ENCODE data around the gene LRRC2.
"Not testable (repeated sequence)": the region's sequence is repeated elsewhere in the genome, so short reads cannot be mapped to it uniquely, and the experiment has no call there.

Gene LRRC2

GRCh38 chr3:46536758-46537157 lies 29.3 kb downstream of the LRRC2 start:
- DNase-seq (ENCODE audit: low read depth in 3 of 3, low spot score in 1 of 3), result no peak

- DNase-seq (ENCODE audit: low read depth in 3 of 3, low spot score in 1 of 3), result no peak
Measured at GRCh38 chr3:46535746-46536145, 30.4 kb downstream of the LRRC2 start.

- no peak for DNase-seq (ENCODE audit: low read depth in 3 of 3, low spot score in 1 of 3)
Measured at GRCh38 chr3:46533091-46533490, 33.0 kb downstream of the LRRC2 start.

GRCh38 chr3:46527239-46527638 lies 38.9 kb downstream of the LRRC2 start:
- DNase-seq (ENCODE audit: low read depth in 3 of 3, low spot score in 1 of 3), result no peak

- DNase-seq (ENCODE audit: low read depth in 3 of 3, low spot score in 1 of 3), result no peak
Measured at GRCh38 chr3:46524832-46525231, 41.3 kb downstream of the LRRC2 start.

- no peak for DNase-seq (ENCODE audit: low read depth in 3 of 3, low spot score in 1 of 3)
Measured at GRCh38 chr3:46524008-46524407, 42.1 kb downstream of the LRRC2 start.

- DNase-seq (ENCODE audit: low read depth in 3 of 3, low spot score in 1 of 3), result no peak
Measured at GRCh38 chr3:46523556-46523955, 42.5 kb downstream of the LRRC2 start.

- DNase-seq (ENCODE audit: low read depth in 3 of 3, low spot score in 1 of 3), result not testable (repeated sequence)
Measured at GRCh38 chr3:46522201-46522600, 43.9 kb downstream of the LRRC2 start.

- no peak for DNase-seq (ENCODE audit: low read depth in 3 of 3, low spot score in 1 of 3)
Measured at GRCh38 chr3:46521096-46521495, 45.0 kb downstream of the LRRC2 start.

- no peak for DNase-seq (ENCODE audit: low read depth in 3 of 3, low spot score in 1 of 3)
Measured at GRCh38 chr3:46520531-46520930, 45.6 kb downstream of the LRRC2 start.

GRCh38 chr3:46519952-46520351 lies 46.1 kb downstream of the LRRC2 start:
- DNase-seq (ENCODE audit: low read depth in 3 of 3, low spot score in 1 of 3), result no peak

GRCh38 chr3:46517784-46518181 lies 48.3 kb downstream of the LRRC2 start:
- DNase-seq (ENCODE audit: low read depth in 3 of 3, low spot score in 1 of 3), result no peak

GRCh38 chr3:46517016-46517783 lies 48.9 kb downstream of the LRRC2 start:
- no peak for DNase-seq (ENCODE audit: low read depth in 3 of 3, low spot score in 1 of 3)

- DNase-seq (ENCODE audit: low read depth in 3 of 3, low spot score in 1 of 3), result no peak
Measured at GRCh38 chr3:46516521-46516920, 49.6 kb downstream of the LRRC2 start.

- DNase-seq (ENCODE audit: low read depth in 3 of 3, low spot score in 1 of 3), result no peak
Measured at GRCh38 chr3:46512191-46512749, 53.8 kb downstream of the LRRC2 start.

GRCh38 chr3:46509661-46510187 lies 56.4 kb downstream of the LRRC2 start:
- no peak for DNase-seq (ENCODE audit: low read depth in 3 of 3, low spot score in 1 of 3)

- no peak for DNase-seq (ENCODE audit: low read depth in 3 of 3, low spot score in 1 of 3)
Measured at GRCh38 chr3:46508850-46509591, 57.1 kb downstream of the LRRC2 start.

- DNase-seq (ENCODE audit: low read depth in 3 of 3, low spot score in 1 of 3), result no peak
Measured at GRCh38 chr3:46506526-46506925, 59.6 kb downstream of the LRRC2 start.

GRCh38 chr3:46505953-46506352 lies 60.1 kb downstream of the LRRC2 start:
- DNase-seq (ENCODE audit: low read depth in 3 of 3, low spot score in 1 of 3), result no peak

- no peak for DNase-seq (ENCODE audit: low read depth in 3 of 3, low spot score in 1 of 3)
Measured at GRCh38 chr3:46504789-46505188, 61.3 kb downstream of the LRRC2 start.

- no peak for DNase-seq (ENCODE audit: low read depth in 3 of 3, low spot score in 1 of 3)
Measured at GRCh38 chr3:46503200-46503874, 62.8 kb downstream of the LRRC2 start.

Data from stimulated activated CD4-positive, alpha-beta T cell treated with anti-CD3 and anti-CD28 coated beads, TNF-alpha, amount 100 ng/mL, for 1 hour (primary cell).